ENCODE results near the gene ZGPAT. TPM values are rescaled to one million over a fixed set of nuclear protein-coding genes. Genes with fewer than 3 reads are reported as not detected.

ZGPAT gene
- total RNA-seq, 1 donor from 2014 or later: 15.1 TPM

Other genes starting within 250 kb of the ZGPAT start
- gene KCNQ2, start 235.4 kb upstream of the ZGPAT start, total RNA-seq: 1.8 TPM
- gene EEF1A2, start 209.0 kb upstream of the ZGPAT start, total RNA-seq: 1,274 TPM
- gene PPDPF, start 187.3 kb upstream of the ZGPAT start, total RNA-seq: 261 TPM
- 0.11 TPM for gene PTK6, start 170.7 kb upstream of the ZGPAT start, total RNA-seq
- not detected for gene SRMS, start 160.3 kb upstream of the ZGPAT start, total RNA-seq
- 0.16 TPM for gene FNDC11, start 153.9 kb upstream of the ZGPAT start, total RNA-seq
- 12.8 TPM for gene HELZ2, start 133.8 kb upstream of the ZGPAT start, total RNA-seq
- gene GMEB2, start 80.9 kb upstream of the ZGPAT start, total RNA-seq: 6.1 TPM
- 7.1 TPM for gene STMN3, start 54.6 kb upstream of the ZGPAT start, total RNA-seq
- gene RTEL1, start 49.7 kb upstream of the ZGPAT start, total RNA-seq: 9.0 TPM
- 1.0 TPM for gene TNFRSF6B, start 11.4 kb upstream of the ZGPAT start, total RNA-seq
- 34.2 TPM for gene ARFRP1, start 63 bp upstream of the ZGPAT start, total RNA-seq
- 1.6 TPM for gene LIME1, start 28.6 kb downstream of the ZGPAT start, total RNA-seq
- 97.4 TPM for gene SLC2A4RG, start 31.7 kb downstream of the ZGPAT start, total RNA-seq
- gene ZBTB46, start 123.2 kb downstream of the ZGPAT start, total RNA-seq: 13.8 TPM
- gene ABHD16B, start 153.5 kb downstream of the ZGPAT start, total RNA-seq: not detected
- gene TPD52L2, start 157.2 kb downstream of the ZGPAT start, total RNA-seq: 78.0 TPM
- 41.4 TPM for gene DNAJC5, start 187.1 kb downstream of the ZGPAT start, total RNA-seq
- gene UCKL1, start 248.4 kb downstream of the ZGPAT start, total RNA-seq: 52.0 TPM

Data from Right ventricle myocardium inferior (tissue), 1 donor.